Heart left ventricle (tissue), 13 donors: ENCODE results near the gene GRAMD1B.

ENCODE experiments used
- POLR2A ChIP-seq, 2 donors: fragments of 450-650 bp; IDR thresholded peaks; one replicate each; pipeline ENCODE4 v1.6.1; 2017; ENCODE audit warnings: antibody characterized with exemption in 2 of 2, mild to moderate bottlenecking in 2 of 2, moderate library complexity in 2 of 2
- TF ChIP-seq, protein P1 (sequence below), 12 donors: fragments of 200-600 bp; sonication (generic) in 4 of 12; IDR thresholded peaks; one replicate each; pipeline versions ENCODE4 v1.5.0 to v1.8.0; 2018 to 2022; ENCODE audit warnings: antibody characterized with exemption in 12 of 12, mild to moderate bottlenecking in 5 of 12
- donor health status: ischemic (EF 13 %, LVEDD 7.1; RV severe dilation, severe dysfunction).
- donor health status: DM: no; HTN: yes; CAD: no.
- donor health status: DM: no; HTN: no; CAD: no.
- donor health status: ischemic (EF 25% LVEDD 6.9; RV normal size, moderate dysfunction).
- donor health status: ischemic (EF 25% LVEDD 5.7; RV mildly dilated, moderate dysfunction).
- donor health status: ischemic (EF 35%, LVEDD 5.7; RV mildly dilated, moderate dysfunction).
- donor health status: nonischemic (EF 11% LVEDD 7.7; RV severe dilation, severe dysfunction).
- donor health status: DM: yes; HTN: yes; CAD: no.
- donor health status: PGD.
- donor health status: ischemic (EF 29% LVEDD 5.4; RV normal size, mild dysfunction).
- donor health status: nonischemic (EF 23%, LVEDD 6.1; RV moderate dilation, normal function).

DNA sequence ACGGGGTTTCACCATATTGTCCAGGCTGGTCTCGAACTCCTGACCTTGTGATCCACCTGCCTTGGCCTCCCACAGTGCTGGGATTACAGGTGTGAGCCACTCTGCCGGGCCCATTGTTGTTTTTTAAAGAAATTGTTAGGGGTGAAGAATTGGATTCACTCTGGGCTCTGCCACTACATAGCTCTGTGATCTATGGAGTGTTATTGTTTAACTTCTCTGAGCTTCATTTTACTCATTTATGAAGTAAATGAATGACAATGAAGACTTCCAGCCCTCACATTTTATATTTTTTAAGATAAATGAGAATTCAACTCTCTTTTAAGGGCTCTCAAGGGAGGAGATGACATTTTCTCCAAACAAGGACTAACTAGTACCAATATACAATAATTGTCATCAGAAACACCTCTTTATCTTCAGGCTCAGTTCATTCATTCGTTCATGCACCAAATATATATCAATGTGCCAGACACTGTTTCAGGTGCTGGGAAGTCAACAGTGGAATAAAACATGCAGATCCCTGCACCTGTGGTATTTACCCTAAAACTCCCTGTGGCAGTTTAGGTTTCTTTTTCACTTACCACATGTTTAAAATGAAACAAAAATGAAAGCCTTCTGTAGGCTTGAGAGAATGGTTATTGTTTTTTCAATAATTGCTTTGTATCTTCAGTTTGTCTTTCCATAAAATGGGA is 23.5 kb upstream of the GRAMD1B start:
- TF ChIP-seq, protein P1, sequence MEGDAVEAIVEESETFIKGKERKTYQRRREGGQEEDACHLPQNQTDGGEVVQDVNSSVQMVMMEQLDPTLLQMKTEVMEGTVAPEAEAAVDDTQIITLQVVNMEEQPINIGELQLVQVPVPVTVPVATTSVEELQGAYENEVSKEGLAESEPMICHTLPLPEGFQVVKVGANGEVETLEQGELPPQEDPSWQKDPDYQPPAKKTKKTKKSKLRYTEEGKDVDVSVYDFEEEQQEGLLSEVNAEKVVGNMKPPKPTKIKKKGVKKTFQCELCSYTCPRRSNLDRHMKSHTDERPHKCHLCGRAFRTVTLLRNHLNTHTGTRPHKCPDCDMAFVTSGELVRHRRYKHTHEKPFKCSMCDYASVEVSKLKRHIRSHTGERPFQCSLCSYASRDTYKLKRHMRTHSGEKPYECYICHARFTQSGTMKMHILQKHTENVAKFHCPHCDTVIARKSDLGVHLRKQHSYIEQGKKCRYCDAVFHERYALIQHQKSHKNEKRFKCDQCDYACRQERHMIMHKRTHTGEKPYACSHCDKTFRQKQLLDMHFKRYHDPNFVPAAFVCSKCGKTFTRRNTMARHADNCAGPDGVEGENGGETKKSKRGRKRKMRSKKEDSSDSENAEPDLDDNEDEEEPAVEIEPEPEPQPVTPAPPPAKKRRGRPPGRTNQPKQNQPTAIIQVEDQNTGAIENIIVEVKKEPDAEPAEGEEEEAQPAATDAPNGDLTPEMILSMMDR (IDR thresholded peaks at IDR 0.05): no peak
- TF ChIP-seq POLR2A (IDR thresholded peaks at IDR 0.05): no peak
